Neutrophil (primary cell): Measurements from ENCODE around the gene DCTN2.
"Not testable (repeated sequence)": the region's sequence is repeated elsewhere in the genome, so short reads cannot be mapped to it uniquely, and the experiment has no call there.

Source experiments
- H3K27ac ChIP-seq: fragments of 200-600 bp; sonication (generic); 2 replicates; pipeline ENCODE4 v1.5.1; 2016; ENCODE audit warnings: mild to moderate bottlenecking, moderate library complexity
- H3K27me3 ChIP-seq: fragments of 200-600 bp; sonication (generic); 2 replicates; pipeline ENCODE4 v1.6.0; 2016; ENCODE audit warnings: mild to moderate bottlenecking
- H3K36me3 ChIP-seq: fragments of 200-600 bp; sonication (generic); 2 replicates; pipeline ENCODE4 v1.5.1; 2017
- H3K4me1 ChIP-seq, 2 experiments: fragments of 200-600 bp in 1 of 2; sonication (generic) in 1 of 2; 1 replicate in 1 of 2; 2 replicates in 1 of 2; pipeline versions ENCODE4 v1.5.1 to v1.6.1; 2013 to 2016; ENCODE audit warnings: low read depth in 1 of 2, low read length in 1 of 2, mild to moderate bottlenecking in 1 of 2, moderate library complexity in 1 of 2; ENCODE audit not compliant: control insufficient read depth in 1 of 2, insufficient read depth in 1 of 2
- H3K4me3 ChIP-seq, 2 experiments: fragments of 200-600 bp in 1 of 2; sonication (generic) in 1 of 2; 1 replicate in 1 of 2; 2 replicates in 1 of 2; pipeline ENCODE4 v1.5.1; 2013 to 2016; ENCODE audit warnings: low read depth in 1 of 2, low read length in 1 of 2, mild to moderate bottlenecking in 1 of 2, moderate library complexity in 1 of 2
- H3K9me3 ChIP-seq: fragments of 200-600 bp; sonication (generic); 2 replicates; pipeline ENCODE4 v1.5.1; 2016
- TF ChIP-seq, protein P1 (sequence below): fragments of 200-600 bp; sonication (generic); IDR thresholded peaks from 2 replicates; pipeline ENCODE4 v1.5.1; 2016; ENCODE audit warnings: antibody characterized with exemption

Gene DCTN2

DNA sequence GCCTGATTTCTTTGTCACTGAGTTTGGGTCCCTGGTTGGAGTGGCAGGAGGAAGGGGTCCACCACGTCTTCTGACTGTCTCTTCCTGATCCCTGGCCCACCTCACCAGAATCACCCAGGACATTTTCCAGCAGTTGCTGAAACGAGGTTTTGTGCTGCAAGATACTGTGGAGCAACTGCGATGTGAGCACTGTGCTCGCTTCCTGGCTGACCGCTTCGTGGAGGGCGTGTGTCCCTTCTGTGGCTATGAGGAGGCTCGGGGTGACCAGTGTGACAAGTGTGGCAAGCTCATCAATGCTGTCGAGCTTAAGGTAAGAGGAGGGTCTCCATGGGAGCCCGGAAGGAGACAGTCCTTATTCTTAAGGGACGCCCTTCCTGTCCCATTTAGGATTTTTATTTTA is 46.8 kb downstream of the DCTN2 start:
- TF ChIP-seq, protein P1, sequence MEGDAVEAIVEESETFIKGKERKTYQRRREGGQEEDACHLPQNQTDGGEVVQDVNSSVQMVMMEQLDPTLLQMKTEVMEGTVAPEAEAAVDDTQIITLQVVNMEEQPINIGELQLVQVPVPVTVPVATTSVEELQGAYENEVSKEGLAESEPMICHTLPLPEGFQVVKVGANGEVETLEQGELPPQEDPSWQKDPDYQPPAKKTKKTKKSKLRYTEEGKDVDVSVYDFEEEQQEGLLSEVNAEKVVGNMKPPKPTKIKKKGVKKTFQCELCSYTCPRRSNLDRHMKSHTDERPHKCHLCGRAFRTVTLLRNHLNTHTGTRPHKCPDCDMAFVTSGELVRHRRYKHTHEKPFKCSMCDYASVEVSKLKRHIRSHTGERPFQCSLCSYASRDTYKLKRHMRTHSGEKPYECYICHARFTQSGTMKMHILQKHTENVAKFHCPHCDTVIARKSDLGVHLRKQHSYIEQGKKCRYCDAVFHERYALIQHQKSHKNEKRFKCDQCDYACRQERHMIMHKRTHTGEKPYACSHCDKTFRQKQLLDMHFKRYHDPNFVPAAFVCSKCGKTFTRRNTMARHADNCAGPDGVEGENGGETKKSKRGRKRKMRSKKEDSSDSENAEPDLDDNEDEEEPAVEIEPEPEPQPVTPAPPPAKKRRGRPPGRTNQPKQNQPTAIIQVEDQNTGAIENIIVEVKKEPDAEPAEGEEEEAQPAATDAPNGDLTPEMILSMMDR, result no peak
- H3K27me3 ChIP-seq, result no peaks in the 10 kb centered on the region
- no peaks in the 10 kb centered on the region for H3K9me3 ChIP-seq
- H3K36me3 ChIP-seq, result peaks cover 83% of the 10 kb centered on the region
- H3K27ac ChIP-seq, result peak overlapping the region; percentile 68
- H3K4me3 ChIP-seq, result no peak overlapping the region
- H3K4me1 ChIP-seq, result peaks cover 16 to 18% of the 10 kb centered on the region in 2 experiments

DNA sequence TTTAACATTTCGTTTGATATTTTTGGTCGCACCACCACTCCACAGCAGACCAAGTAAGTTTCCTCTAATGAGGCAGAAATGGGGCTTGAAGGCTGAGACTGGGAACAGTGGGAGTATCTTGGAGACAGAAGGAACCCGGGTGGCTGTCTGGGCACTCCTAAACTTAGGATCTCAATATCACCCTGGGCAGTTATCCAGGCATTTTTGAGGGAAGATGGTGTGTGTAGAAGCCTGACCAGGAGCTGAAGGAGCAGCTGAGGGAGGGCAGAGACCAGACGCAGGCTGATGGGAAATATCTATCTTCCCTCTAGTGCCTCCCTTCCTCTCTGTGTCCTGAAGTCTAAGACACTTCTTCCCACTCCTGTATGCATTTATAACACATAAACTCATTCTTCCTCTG is 48.4 kb downstream of the DCTN2 start:
- TF ChIP-seq, protein P1, result no peak
- no peak overlapping the region for H3K4me3 ChIP-seq
- peaks cover 76% of the 10 kb centered on the region for H3K36me3 ChIP-seq
- H3K27ac ChIP-seq, result no peak overlapping the region
- no peaks in the 10 kb centered on the region for H3K27me3 ChIP-seq
- no peaks in the 10 kb centered on the region for H3K9me3 ChIP-seq
- peaks cover 16 to 18% of the 10 kb centered on the region in 2 experiments for H3K4me1 ChIP-seq

- H3K27ac ChIP-seq, result no peak overlapping the region
- H3K4me3 ChIP-seq, result no peak overlapping the region
- H3K4me1 ChIP-seq, result peaks cover 16 to 18% of the 10 kb centered on the region in 2 experiments
- H3K27me3 ChIP-seq, result no peaks in the 10 kb centered on the region
- no peaks in the 10 kb centered on the region for H3K9me3 ChIP-seq
- peaks cover 72% of the 10 kb centered on the region for H3K36me3 ChIP-seq
- TF ChIP-seq, protein P1, result no peak
Observed at GRCh38 chr12:57498132-57498502, 48.9 kb downstream of the DCTN2 start.

GRCh38 chr12:57497223-57498131 is 49.5 kb downstream of the DCTN2 start:
- H3K4me3 ChIP-seq, result no peak overlapping the region
- H3K27me3 ChIP-seq, result no peaks in the 10 kb centered on the region
- H3K4me1 ChIP-seq, result peaks cover 16 to 18% of the 10 kb centered on the region in 2 experiments
- H3K36me3 ChIP-seq, result peaks cover 71% of the 10 kb centered on the region
- TF ChIP-seq, protein P1, result no peak
- peak overlapping the region; percentile 35 for H3K27ac ChIP-seq
- H3K9me3 ChIP-seq, result no peaks in the 10 kb centered on the region

DNA sequence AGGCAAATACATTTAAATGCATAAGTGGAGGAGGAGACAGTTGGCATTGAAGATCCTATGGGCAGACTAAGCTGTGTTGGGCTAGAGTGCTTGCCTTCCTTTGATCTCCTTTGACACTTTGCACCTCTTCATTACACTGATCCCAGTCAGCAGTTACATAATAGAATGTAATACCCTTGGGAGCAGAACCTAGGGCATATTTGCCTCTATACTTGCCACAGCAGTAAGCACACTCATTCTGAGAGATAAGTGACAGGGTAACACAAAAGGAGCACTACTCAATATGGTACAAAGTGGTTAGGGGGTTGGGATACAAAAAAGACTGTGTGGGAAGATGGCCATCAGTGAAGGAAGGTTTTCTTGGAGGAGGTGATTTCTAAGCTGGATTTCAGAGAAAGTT is 50.2 kb downstream of the DCTN2 start:
- H3K4me3 ChIP-seq, result no peak overlapping the region
- H3K36me3 ChIP-seq, result peaks cover 71% of the 10 kb centered on the region
- no peaks in the 10 kb centered on the region for H3K27me3 ChIP-seq
- peaks cover 16 to 18% of the 10 kb centered on the region in 2 experiments for H3K4me1 ChIP-seq
- no peak overlapping the region for H3K27ac ChIP-seq
- no peaks in the 10 kb centered on the region for H3K9me3 ChIP-seq
- TF ChIP-seq, protein P1, result no peak

GRCh38 chr12:57495051-57495701 is 51.8 kb downstream of the DCTN2 start:
- not testable (repeated sequence) for H3K9me3 ChIP-seq, H3K4me1 ChIP-seq, H3K27ac ChIP-seq, H3K4me3 ChIP-seq, H3K27me3 ChIP-seq
- peaks cover 71% of the 10 kb centered on the region for H3K36me3 ChIP-seq
